Measurements from ENCODE around the gene MTRR. TPM values are rescaled to one million over a fixed set of nuclear protein-coding genes. Genes with fewer than 3 reads are reported as not detected.

The MTRR gene
- total RNA-seq, 2 donors from 2014 or later = 40.6 to 47.0 TPM

DNA sequence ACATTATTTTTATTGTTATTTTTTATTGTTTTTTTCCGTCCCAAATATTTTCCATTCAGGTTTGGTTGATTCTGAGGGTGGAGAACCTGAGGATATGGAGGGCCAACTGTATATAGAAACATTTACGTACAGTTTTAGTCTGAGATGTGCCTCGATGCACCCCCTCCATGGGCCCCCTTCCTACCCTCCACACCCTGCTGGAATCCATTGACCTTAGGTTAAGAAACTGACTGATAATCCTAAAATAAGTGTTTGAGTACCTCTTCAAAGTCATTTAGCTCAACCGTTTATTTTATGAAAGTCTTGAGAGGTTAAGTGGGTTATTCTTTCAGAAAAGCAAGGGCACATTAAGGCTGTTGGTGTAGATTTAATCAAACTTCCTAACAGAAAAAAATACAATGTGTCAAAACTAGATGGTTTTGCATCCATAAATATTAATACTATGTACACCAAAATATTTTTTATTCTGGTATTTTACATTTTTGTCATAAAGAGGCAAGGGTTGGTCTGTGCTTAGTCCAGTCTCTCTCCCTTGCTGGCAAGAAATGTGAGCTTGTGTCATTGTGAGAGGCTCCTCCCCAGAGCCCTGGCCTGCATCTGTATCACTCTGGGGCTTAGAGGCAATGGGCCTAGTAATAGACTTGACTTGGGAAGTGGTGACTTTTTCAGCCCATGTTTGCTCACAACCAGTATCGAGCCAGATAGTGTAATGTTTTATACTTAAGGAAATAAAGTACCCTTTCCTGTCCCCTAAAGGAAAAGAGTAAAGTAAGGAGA is 15.7 kb downstream of the MTRR start:
- TF ChIP-seq, protein P1, sequence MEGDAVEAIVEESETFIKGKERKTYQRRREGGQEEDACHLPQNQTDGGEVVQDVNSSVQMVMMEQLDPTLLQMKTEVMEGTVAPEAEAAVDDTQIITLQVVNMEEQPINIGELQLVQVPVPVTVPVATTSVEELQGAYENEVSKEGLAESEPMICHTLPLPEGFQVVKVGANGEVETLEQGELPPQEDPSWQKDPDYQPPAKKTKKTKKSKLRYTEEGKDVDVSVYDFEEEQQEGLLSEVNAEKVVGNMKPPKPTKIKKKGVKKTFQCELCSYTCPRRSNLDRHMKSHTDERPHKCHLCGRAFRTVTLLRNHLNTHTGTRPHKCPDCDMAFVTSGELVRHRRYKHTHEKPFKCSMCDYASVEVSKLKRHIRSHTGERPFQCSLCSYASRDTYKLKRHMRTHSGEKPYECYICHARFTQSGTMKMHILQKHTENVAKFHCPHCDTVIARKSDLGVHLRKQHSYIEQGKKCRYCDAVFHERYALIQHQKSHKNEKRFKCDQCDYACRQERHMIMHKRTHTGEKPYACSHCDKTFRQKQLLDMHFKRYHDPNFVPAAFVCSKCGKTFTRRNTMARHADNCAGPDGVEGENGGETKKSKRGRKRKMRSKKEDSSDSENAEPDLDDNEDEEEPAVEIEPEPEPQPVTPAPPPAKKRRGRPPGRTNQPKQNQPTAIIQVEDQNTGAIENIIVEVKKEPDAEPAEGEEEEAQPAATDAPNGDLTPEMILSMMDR (conservative IDR thresholded peaks at IDR 0.05) = no peak
- peaks cover 92% of the 10 kb centered on the region for H3K36me3 ChIP-seq (ENCODE audit: control insufficient read depth, insufficient read depth, low read length)
- H3K36me3 Mint-ChIP-seq (ENCODE audit: low read depth) = peaks cover 51% of the 10 kb centered on the region
- 85 to 100% methylated on average over 1 to 5 of the region's 5 CpGs for WGBS, 2 experiments (ENCODE audit: insufficient coverage in 1 of 2, insufficient read length in 1 of 2)
- H3K9me3 Mint-ChIP-seq = no peaks in the 10 kb centered on the region
- no peaks in the 10 kb centered on the region for H3K4me1 Mint-ChIP-seq
- H3K4me1 ChIP-seq (ENCODE audit: control insufficient read depth, insufficient read depth, low read length) = no peaks in the 10 kb centered on the region
- DNase-seq = no peak
- no peak overlapping the region for H3K4me3 ChIP-seq (ENCODE audit: low read length)
- no peaks in the 10 kb centered on the region for H3K9me3 ChIP-seq (ENCODE audit: control insufficient read depth, low read length)
- no peak overlapping the region for H3K27ac ChIP-seq (ENCODE audit: low read depth, low read length)
- H3K27me3 ChIP-seq (ENCODE audit: control insufficient read depth, insufficient read depth, low read length, poor library complexity, severe bottlenecking) = no peaks in the 10 kb centered on the region
- no peak overlapping the region for H3K27ac Mint-ChIP-seq
- no peak overlapping the region for H3K9ac ChIP-seq (ENCODE audit: extremely low read depth, low read length, poor library complexity, severe bottlenecking)
- H3K4me3 Mint-ChIP-seq = no peak overlapping the region
- H3K27me3 Mint-ChIP-seq (ENCODE audit: insufficient read depth) = no peaks in the 10 kb centered on the region

GRCh38 chr5:7886849-7887475 is 18.0 kb downstream of the MTRR start:
- no peaks in the 10 kb centered on the region for H3K4me1 ChIP-seq (ENCODE audit: control insufficient read depth, insufficient read depth, low read length)
- Mint-ChIP-seq H3K27me3 (ENCODE audit: insufficient read depth) (no peaks in the 10 kb centered on the region), H3K9me3 (no peaks in the 10 kb centered on the region), H3K27ac (no peak overlapping the region), H3K4me3 (no peak overlapping the region), H3K36me3 (ENCODE audit: low read depth) (peaks cover 60% of the 10 kb centered on the region), H3K4me1 (no peaks in the 10 kb centered on the region)
- no peak overlapping the region for H3K4me3 ChIP-seq (ENCODE audit: low read length)
- H3K36me3 ChIP-seq (ENCODE audit: control insufficient read depth, insufficient read depth, low read length) = peaks cover 89% of the 10 kb centered on the region
- TF ChIP-seq, protein P1 (conservative IDR thresholded peaks at IDR 0.05) = peak; percentile 68
- WGBS, 2 experiments (ENCODE audit: insufficient coverage in 1 of 2, insufficient read length in 1 of 2) = 93 to 100% methylated on average over 2 to 7 of the region's 7 CpGs
- no peak overlapping the region for H3K9ac ChIP-seq (ENCODE audit: extremely low read depth, low read length, poor library complexity, severe bottlenecking)
- no peaks in the 10 kb centered on the region for H3K9me3 ChIP-seq (ENCODE audit: control insufficient read depth, low read length)
- no peak for DNase-seq
- no peaks in the 10 kb centered on the region for H3K27me3 ChIP-seq (ENCODE audit: control insufficient read depth, insufficient read depth, low read length, poor library complexity, severe bottlenecking)
- H3K27ac ChIP-seq (ENCODE audit: low read depth, low read length) = no peak overlapping the region

GRCh38 chr5:7888901-7889300 is 20.0 kb downstream of the MTRR start:
- no peak overlapping the region for H3K4me3 Mint-ChIP-seq
- H3K9me3 Mint-ChIP-seq = no peaks in the 10 kb centered on the region
- Histone ChIP-seq H3K9ac (ENCODE audit: extremely low read depth, low read length, poor library complexity, severe bottlenecking) (no peak overlapping the region), H3K27ac (ENCODE audit: low read depth, low read length) (no peak overlapping the region), H3K4me3 (ENCODE audit: low read length) (no peak overlapping the region), H3K36me3 (ENCODE audit: control insufficient read depth, insufficient read depth, low read length) (peaks cover 89% of the 10 kb centered on the region), H3K27me3 (ENCODE audit: control insufficient read depth, insufficient read depth, low read length, poor library complexity, severe bottlenecking) (no peaks in the 10 kb centered on the region), H3K4me1 (ENCODE audit: control insufficient read depth, insufficient read depth, low read length) (no peaks in the 10 kb centered on the region), H3K9me3 (ENCODE audit: control insufficient read depth, low read length) (no peaks in the 10 kb centered on the region)
- DNase-seq = no peak
- no peaks in the 10 kb centered on the region for H3K4me1 Mint-ChIP-seq
- peaks cover 57% of the 10 kb centered on the region for H3K36me3 Mint-ChIP-seq (ENCODE audit: low read depth)
- no peak overlapping the region for H3K27ac Mint-ChIP-seq
- H3K27me3 Mint-ChIP-seq (ENCODE audit: insufficient read depth) = no peaks in the 10 kb centered on the region
- TF ChIP-seq, protein P1 (conservative IDR thresholded peaks at IDR 0.05) = no peak
- 97 to 100% methylated on average over 9 of the region's 9 CpGs for WGBS, 2 experiments (ENCODE audit: insufficient coverage in 1 of 2, insufficient read length in 1 of 2)

All from endodermal cell (in vitro differentiated cells).